Ovary (tissue), 9 donors: ENCODE data around the gene FUBP3. TPM values are rescaled to one million over a fixed set of nuclear protein-coding genes. Genes with fewer than 3 reads are reported as not detected.

Experiments
- DNase-seq, 5 donors: peaks; one replicate each; pipeline ENCODE4 v3.0.0-alpha.2; 2019 to 2020
- H3K27ac ChIP-seq, 2 donors: fragments of 200-600 bp; one replicate each; pipeline versions ENCODE4 v1.5.1 to v1.8.0; 2019 to 2022
- H3K27me3 ChIP-seq: fragments of 200-600 bp; one replicate; pipeline ENCODE4 v1.8.0; 2022
- H3K36me3 ChIP-seq: fragments of 200-600 bp; sonication (generic); one replicate; pipeline ENCODE4 v1.5.1; 2019
- H3K4me1 ChIP-seq: one replicate; pipeline ENCODE4 v1.8.1; 2013; ENCODE audit warnings: mild to moderate bottlenecking, moderate library complexity; ENCODE audit not compliant: insufficient read depth
- H3K4me3 ChIP-seq: fragments of 200-600 bp; sonication (generic); one replicate; pipeline ENCODE4 v1.5.1; 2017
- H3K9me3 ChIP-seq, 2 donors: fragments of 200-600 bp in 1 of 2; sonication (generic) in 1 of 2; one replicate each; pipeline versions ENCODE4 v1.5.1 to v1.8.1; 2013 to 2019; ENCODE audit warnings: mild to moderate bottlenecking in 1 of 2, moderate library complexity in 1 of 2
- EP300 ChIP-seq: sonication (generic); formaldehyde crosslinking; IDR thresholded peaks from one replicate; pipeline ENCODE4 v1.6.1; 2017; ENCODE audit warnings: antibody characterized with exemption
- POLR2A ChIP-seq: fragments of 450-650 bp; IDR thresholded peaks from one replicate; pipeline ENCODE4 v1.6.1; 2017; ENCODE audit warnings: antibody characterized with exemption, mild to moderate bottlenecking, moderate library complexity
- WGBS, 3 donors: extraction: QIAGEN DNeasy Blood & Tissue Kit in 1 of 3; methylation state at CpG; one replicate each; pipeline versions ENCODE4 v1.1.5 to v1.1.7; 2013 to 2017; 5-methylcytosine and 5-hydroxymethylcytosine counted together
- intact Hi-C, 4 donors: fragments of 100-400 bp; cut with DNase I; formaldehyde crosslinking; loops; one replicate each; pipeline versions ENCODE4 v1.11.0 to v1.15.1; 2022 to 2023
- polyA plus RNA-seq, 2 donors: library from polyadenylated mRNA; stranded (reverse); fragments of 200-250 nt in 1 of 2; fragments of 350-450 nt in 1 of 2; fragmentation: Illumina TruSeq in 1 of 2; extraction: RNeasy Lipid Tissue Mini Kit (QIAGEN cat#74804) in 1 of 2; gene quantifications; one replicate each; pipeline ENCODE4 v1.2.3, GENCODE V29; 2013 to 2014
- total RNA-seq, 7 donors: library from RNA; depleted of rRNA in 2 of 7; stranded (reverse); fragments of >200 nt in 2 of 7; fragmentation: NEBNext Ultra II Directional in 3 of 7; extraction: Animal tissue kit (Norgen Biotek cat#: 25700) in 3 of 7; gene quantifications; one replicate each; pipeline versions ENCODE4 v1.1.0 to v1.2.4, GENCODE V29; 2016 to 2023
- TF ChIP-seq, protein P1 (sequence below), 3 donors: fragments of 450-650 bp in 2 of 3; fragments of 200-600 bp in 1 of 3; IDR thresholded peaks; one replicate each; pipeline versions ENCODE4 v1.5.1 to v1.8.0; 2016 to 2022; ENCODE audit warnings: antibody characterized with exemption in 3 of 3, mild to moderate bottlenecking in 1 of 3
- donor health status: DM: no; HTN: no; CAD: no; lungs with moderate emphysema.
- donor health status: DM: no; HTN: no; CAD: no.
- donor health status: Bipolar disorder and iron deficiency.
- donor health status: DM: yes; HTN: yes; CAD: no.
- donor health status: DM: no; HTN: no; CAD: no.
- donor health status: DM: yes; HTN: yes; CAD: no.

Gene FUBP3
- total and polyA plus RNA-seq, 9 donors: 15.5 to 54.3 (median 44.4) TPM

DNA sequence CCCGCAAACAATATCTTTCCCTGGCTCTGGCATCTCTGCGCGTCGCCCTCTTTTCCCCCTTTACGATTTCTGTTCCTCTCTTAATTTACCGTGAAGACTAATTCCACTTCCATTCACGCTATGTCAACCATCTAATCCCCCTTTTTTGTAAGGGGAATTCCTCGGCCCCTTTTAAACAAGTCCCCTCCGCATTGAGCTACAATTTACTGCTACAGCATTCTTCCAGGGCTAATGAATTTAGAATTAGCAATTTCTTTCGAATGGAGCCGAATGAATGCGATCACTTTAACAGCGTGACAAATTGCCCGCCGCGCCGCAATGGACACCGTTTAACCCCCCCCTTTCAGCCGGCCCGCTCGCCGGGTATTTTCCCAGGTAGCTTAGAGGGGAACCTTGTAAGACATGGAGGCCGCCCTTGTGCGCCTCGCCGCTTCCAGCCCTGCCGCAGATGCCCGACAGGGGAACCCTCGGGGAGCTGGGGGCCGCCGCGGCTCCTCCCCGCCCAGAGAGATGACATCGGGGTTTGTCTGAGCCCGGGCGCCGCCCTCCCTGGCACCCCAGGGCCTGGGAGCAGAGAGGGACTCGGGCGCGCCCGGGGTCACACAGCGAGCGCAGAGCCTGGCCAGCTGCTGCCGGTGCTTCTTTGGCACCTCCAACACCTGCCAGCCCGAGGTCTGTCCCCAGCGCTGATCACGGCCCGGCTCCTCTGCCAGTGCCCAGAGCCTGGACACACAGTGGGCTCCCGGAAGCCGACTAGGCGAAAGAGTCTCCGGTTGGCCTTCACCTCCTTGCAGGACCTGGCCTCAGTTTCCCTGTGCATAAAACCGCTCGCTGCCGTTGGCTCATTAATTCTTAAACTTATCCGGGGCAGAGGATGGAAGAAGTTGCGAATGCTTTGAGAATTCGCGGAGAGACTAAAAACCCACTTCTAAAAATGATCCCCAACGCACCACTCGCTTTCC is 86.3 kb downstream of the FUBP3 start:
- no peak for TF ChIP-seq EP300
- TF ChIP-seq, protein P1, sequence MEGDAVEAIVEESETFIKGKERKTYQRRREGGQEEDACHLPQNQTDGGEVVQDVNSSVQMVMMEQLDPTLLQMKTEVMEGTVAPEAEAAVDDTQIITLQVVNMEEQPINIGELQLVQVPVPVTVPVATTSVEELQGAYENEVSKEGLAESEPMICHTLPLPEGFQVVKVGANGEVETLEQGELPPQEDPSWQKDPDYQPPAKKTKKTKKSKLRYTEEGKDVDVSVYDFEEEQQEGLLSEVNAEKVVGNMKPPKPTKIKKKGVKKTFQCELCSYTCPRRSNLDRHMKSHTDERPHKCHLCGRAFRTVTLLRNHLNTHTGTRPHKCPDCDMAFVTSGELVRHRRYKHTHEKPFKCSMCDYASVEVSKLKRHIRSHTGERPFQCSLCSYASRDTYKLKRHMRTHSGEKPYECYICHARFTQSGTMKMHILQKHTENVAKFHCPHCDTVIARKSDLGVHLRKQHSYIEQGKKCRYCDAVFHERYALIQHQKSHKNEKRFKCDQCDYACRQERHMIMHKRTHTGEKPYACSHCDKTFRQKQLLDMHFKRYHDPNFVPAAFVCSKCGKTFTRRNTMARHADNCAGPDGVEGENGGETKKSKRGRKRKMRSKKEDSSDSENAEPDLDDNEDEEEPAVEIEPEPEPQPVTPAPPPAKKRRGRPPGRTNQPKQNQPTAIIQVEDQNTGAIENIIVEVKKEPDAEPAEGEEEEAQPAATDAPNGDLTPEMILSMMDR (IDR thresholded peaks at IDR 0.05): no peak
- TF ChIP-seq POLR2A: no peak
- intact Hi-C loops: no loop called here
- Histone ChIP-seq H3K36me3 (no peaks in the 10 kb centered on the region), H3K4me3 (no peak overlapping the region), H3K4me1 (peaks cover 6% of the 10 kb centered on the region), H3K9me3 (no peaks in the 10 kb centered on the region), H3K27me3 (peaks cover 11% of the 10 kb centered on the region), H3K27ac (no peak overlapping the region)
- 3 to 4% (median 4%) methylated on average over 61 of the region's 61 CpGs for WGBS, 3 donors
- no peak for DNase-seq

DNA sequence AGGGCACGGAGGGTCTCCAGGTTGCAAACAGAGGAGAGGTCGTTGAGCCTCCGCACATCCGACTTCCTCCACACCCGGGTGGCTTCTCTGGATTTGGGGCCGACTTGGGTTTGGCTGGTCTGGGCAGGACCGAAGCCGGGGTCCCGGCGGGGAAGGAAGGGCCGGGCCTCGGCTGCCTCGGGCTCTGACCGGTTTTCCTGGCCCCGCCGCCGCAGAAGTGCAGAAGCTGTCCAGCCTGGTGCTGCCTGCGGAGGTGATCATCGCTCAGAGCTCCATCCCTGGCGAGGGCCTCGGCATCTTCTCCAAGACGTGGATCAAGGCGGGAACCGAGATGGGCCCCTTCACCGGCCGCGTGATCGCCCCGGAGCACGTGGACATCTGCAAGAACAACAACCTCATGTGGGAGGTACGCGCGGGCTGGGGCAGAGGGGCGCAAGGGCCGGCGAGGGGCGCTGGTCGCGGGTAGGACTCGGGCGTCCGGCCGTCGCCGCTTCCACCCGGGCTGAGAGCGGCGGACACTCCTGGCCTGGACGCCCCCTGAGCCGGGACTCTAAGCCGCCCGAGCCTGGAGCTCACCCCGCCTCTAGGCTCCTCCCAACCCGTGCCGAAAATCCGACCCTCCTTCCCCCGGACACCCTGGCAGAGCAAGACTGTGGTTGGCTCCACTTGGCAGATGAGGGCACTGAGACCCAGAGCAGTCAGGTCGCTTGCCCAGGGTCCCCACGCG is 87.2 kb downstream of the FUBP3 start:
- DNase-seq: no peak
- no peaks in the 10 kb centered on the region for H3K9me3 ChIP-seq
- H3K27ac ChIP-seq: no peak overlapping the region
- WGBS, 3 donors: 7 to 15% (median 10%) methylated on average over 49 to 60 of the region's 60 CpGs
- no peak overlapping the region for H3K4me3 ChIP-seq
- H3K4me1 ChIP-seq: peaks cover 4% of the 10 kb centered on the region
- H3K27me3 ChIP-seq: peaks cover 11% of the 10 kb centered on the region
- TF ChIP-seq, protein P1 (IDR thresholded peaks at IDR 0.05): no peak
- TF ChIP-seq POLR2A: no peak
- no peak for TF ChIP-seq EP300
- H3K36me3 ChIP-seq: no peaks in the 10 kb centered on the region
- intact Hi-C loops: no loop called here

DNA sequence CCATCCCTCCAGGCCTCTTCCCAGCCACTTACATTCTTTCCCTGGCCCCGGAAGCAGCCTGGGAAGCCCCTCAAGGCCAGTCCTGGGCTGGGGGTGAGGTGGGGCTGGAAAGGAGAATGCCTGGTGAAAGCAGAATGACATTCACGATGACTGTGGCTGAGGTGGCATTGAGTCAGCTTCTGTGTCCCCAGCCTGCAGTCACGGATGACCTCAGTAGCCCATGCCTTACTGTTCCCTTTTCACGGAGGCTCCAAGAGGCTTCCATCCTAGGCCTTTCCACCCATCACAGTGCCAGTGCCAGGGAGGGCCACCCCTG is 87.7 kb downstream of the FUBP3 start:
- Histone ChIP-seq H3K27me3 (peaks cover 9% of the 10 kb centered on the region), H3K27ac (no peak overlapping the region), H3K9me3 (no peaks in the 10 kb centered on the region), H3K4me3 (no peak overlapping the region), H3K4me1 (peaks cover 4% of the 10 kb centered on the region), H3K36me3 (no peaks in the 10 kb centered on the region)
- TF ChIP-seq EP300 (no peak), POLR2A (no peak)
- TF ChIP-seq, protein P1 (IDR thresholded peaks at IDR 0.05): no peak
- intact Hi-C loops: no loop called here
- 70 to 87% (median 84%) methylated on average over 4 of the region's 4 CpGs for WGBS, 3 donors
- no peak for DNase-seq

DNA sequence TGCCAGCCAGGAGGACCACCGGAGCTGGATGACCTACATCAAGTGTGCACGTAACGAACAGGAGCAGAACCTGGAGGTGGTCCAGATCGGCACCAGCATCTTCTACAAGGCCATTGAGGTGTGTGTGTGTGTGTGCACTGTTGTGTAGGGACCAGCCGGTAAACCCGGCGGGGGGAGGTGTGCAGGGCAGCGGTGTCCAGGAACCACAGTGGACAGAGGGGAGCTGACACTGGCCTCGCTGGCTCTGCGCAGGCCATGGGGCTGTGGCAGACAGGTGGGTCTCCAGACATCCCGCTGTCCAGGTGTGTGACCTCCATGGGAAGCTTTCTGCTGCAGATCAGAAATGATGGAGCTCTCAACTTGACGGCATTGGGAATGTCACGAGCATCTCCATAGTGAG is 88.8 kb downstream of the FUBP3 start:
- Histone ChIP-seq H3K27ac (no peak overlapping the region), H3K36me3 (no peaks in the 10 kb centered on the region), H3K9me3 (no peaks in the 10 kb centered on the region), H3K4me1 (peaks cover 4% of the 10 kb centered on the region), H3K27me3 (peaks cover 5% of the 10 kb centered on the region), H3K4me3 (no peak overlapping the region)
- TF ChIP-seq, protein P1 (IDR thresholded peaks at IDR 0.05): no peak
- TF ChIP-seq POLR2A: no peak
- intact Hi-C loops: no loop called here
- WGBS, 3 donors: 91 to 96% (median 94%) methylated on average over 13 of the region's 13 CpGs
- DNase-seq: no peak
